Vagina (tissue), 2 donors: Measurements from ENCODE around the gene KCNIP4. TPM values are rescaled to one million over a fixed set of nuclear protein-coding genes. Genes with fewer than 3 reads are reported as not detected.

Source experiments
- DNase-seq, 2 donors: peaks; one replicate each; pipeline ENCODE4 v3.0.0-alpha.2; 2017; ENCODE audit errors: extremely low spot score in 2 of 2
- H3K27ac ChIP-seq: fragments of 200-600 bp; sonication (generic); one replicate; pipeline ENCODE4 v1.5.1; 2019
- H3K27me3 ChIP-seq: fragments of 200-600 bp; sonication (generic); one replicate; pipeline ENCODE4 v1.5.1; 2019
- H3K36me3 ChIP-seq, 2 donors: fragments of 200-600 bp; sonication (generic); one replicate each; pipeline ENCODE4 v1.5.1; 2017 to 2019
- H3K4me1 ChIP-seq: fragments of 200-600 bp; sonication (generic); one replicate; pipeline ENCODE4 v1.5.1; 2019
- H3K4me3 ChIP-seq, 2 donors: fragments of 200-600 bp; sonication (generic); 1 replicate in 1 of 2; 2 replicates in 1 of 2; pipeline ENCODE4 v1.5.1; 2016 to 2019
- H3K9me3 ChIP-seq: fragments of 200-600 bp; sonication (generic); one replicate; pipeline ENCODE4 v1.5.1; 2019
- POLR2A ChIP-seq, 2 donors: fragments of 450-650 bp; IDR thresholded peaks; one replicate each; pipeline ENCODE4 v1.6.1; 2017; ENCODE audit warnings: antibody characterized with exemption in 2 of 2, mild to moderate bottlenecking in 2 of 2, moderate library complexity in 2 of 2
- POLR2AphosphoS5 ChIP-seq, 2 donors: sonication (generic); formaldehyde crosslinking; IDR thresholded peaks; one replicate each; pipeline ENCODE4 v1.9.0; 2017; ENCODE audit warnings: antibody characterized with exemption in 2 of 2, mild to moderate bottlenecking in 2 of 2, low read depth in 1 of 2; ENCODE audit not compliant: insufficient read depth in 1 of 2
- intact Hi-C: fragments of 100-400 bp; cut with DNase I; formaldehyde crosslinking; loops from one replicate; pipeline ENCODE4 v1.15.1; 2023
- total RNA-seq: library from RNA; depleted of rRNA; stranded (reverse); fragments of >200 nt; gene quantifications from one replicate; pipeline ENCODE4 v1.2.3, GENCODE V29; 2016
- TF ChIP-seq, protein P1 (sequence below), 3 experiments: fragments of 450-650 bp in 2 of 3; fragments of 200-600 bp in 1 of 3; sonication (generic) in 1 of 3; IDR thresholded peaks; one replicate each; pipeline ENCODE4 v1.5.1; 2017 to 2019; ENCODE audit warnings: antibody characterized with exemption in 3 of 3, mild to moderate bottlenecking in 2 of 3, moderate library complexity in 2 of 3

The KCNIP4 gene
- total RNA-seq, 1 donor from 2014 or later, result not detected

DNA sequence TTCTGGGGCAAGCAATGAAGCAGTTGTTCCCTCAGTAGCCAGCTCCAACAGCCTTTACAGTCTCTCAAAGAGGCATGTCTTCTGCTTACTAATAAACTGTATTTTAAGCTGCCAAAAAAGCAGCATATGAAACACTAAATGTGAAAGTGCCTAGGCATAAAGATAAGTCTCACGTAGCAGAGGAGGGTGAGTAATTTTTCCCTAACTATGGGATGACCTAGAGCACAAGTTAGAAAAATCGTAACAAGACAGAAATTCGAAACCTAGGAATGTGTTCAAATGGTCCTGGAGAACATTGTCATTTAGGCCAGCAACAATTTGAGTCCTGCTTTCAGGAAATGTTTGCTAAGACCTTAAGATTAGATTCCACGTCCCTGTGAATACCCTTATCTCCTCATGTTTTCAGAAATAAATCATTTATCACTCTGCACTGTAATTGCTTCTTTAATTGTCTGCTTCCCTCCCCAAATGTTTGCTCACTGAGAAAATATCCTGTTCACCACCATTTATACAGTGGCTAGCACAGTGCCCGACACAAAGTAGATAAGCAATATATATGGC lies 222.2 kb downstream of the KCNIP4 start:
- Histone ChIP-seq H3K27me3 (no peaks in the 10 kb centered on the region), H3K36me3 (no peaks in the 10 kb centered on the region), H3K9me3 (no peaks in the 10 kb centered on the region), H3K4me3 (no peak overlapping the region), H3K27ac (no peak overlapping the region), H3K4me1 (no peaks in the 10 kb centered on the region)
- intact Hi-C loops, result no loop called here
- no peak for DNase-seq
- TF ChIP-seq POLR2A (IDR thresholded peaks at IDR 0.05) (no peak), POLR2AphosphoS5 (IDR thresholded peaks at IDR 0.05; ENCODE audit: insufficient read depth in 1 of 2, low read depth in 1 of 2) (no peak)
- TF ChIP-seq, protein P1, sequence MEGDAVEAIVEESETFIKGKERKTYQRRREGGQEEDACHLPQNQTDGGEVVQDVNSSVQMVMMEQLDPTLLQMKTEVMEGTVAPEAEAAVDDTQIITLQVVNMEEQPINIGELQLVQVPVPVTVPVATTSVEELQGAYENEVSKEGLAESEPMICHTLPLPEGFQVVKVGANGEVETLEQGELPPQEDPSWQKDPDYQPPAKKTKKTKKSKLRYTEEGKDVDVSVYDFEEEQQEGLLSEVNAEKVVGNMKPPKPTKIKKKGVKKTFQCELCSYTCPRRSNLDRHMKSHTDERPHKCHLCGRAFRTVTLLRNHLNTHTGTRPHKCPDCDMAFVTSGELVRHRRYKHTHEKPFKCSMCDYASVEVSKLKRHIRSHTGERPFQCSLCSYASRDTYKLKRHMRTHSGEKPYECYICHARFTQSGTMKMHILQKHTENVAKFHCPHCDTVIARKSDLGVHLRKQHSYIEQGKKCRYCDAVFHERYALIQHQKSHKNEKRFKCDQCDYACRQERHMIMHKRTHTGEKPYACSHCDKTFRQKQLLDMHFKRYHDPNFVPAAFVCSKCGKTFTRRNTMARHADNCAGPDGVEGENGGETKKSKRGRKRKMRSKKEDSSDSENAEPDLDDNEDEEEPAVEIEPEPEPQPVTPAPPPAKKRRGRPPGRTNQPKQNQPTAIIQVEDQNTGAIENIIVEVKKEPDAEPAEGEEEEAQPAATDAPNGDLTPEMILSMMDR (IDR thresholded peaks at IDR 0.05), result no peak

DNA sequence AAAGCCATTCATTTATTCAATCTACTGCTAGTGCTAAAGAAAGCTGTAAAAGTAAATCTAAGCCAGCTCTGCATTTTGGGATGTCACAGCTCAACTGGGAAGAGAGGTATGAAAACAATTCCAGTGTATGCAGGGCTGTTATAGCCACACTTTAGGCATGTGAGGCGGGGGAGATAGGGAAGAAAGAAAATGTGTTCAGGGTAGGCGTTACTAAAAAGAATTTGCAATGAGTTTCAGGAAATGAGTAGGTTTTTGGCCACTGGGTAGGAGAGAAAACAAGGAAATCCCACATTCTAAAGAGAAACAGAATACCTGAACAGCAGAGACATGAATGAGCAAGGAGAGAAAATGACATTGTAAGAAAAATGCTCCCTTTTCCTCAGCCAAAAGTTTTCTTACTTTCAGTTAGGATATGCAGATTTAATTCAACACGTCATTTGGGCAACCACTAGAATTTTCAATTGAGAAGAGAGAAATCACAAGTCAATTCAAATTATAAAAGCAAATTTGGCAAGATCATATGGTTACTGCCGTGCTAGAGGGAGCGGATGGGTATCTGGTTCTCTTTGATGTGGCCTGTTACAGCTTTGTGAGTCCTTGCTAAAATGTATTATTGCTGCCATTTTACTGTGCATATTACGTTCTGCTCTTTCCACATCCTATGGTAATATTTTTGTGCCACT lies 226.3 kb downstream of the KCNIP4 start:
- Histone ChIP-seq H3K27ac (no peak overlapping the region), H3K9me3 (no peaks in the 10 kb centered on the region), H3K4me3 (no peak overlapping the region), H3K27me3 (no peaks in the 10 kb centered on the region), H3K4me1 (no peaks in the 10 kb centered on the region), H3K36me3 (no peaks in the 10 kb centered on the region)
- TF ChIP-seq POLR2A (IDR thresholded peaks at IDR 0.05), result no peak
- TF ChIP-seq POLR2AphosphoS5 (IDR thresholded peaks at IDR 0.05; ENCODE audit: insufficient read depth in 1 of 2, low read depth in 1 of 2), result no peak
- TF ChIP-seq, protein P1 (IDR thresholded peaks at IDR 0.05), result no peak
- DNase-seq, result no peak
- intact Hi-C loops, result no loop called here

DNA sequence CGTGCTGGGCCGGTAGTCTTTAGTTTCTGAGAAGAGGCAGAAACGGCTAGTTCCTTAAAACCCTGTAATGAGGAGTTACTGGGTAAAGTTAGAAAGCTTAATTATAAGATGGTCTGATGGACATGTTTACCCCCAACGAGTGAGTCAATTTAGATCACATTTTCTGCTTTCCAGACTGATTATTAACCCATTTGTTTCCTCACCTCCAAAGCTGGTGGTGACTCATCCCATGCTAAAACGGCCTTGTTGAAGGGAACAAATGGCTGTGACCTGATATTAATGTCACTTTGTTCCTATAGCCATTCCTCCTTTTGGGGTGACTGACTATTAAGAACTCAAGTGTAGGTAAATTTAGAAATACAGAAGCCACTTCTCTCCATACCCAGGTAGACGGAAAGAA lies 232.0 kb downstream of the KCNIP4 start:
- Histone ChIP-seq H3K36me3 (no peaks in the 10 kb centered on the region), H3K4me3 (no peak overlapping the region), H3K9me3 (no peaks in the 10 kb centered on the region), H3K4me1 (no peaks in the 10 kb centered on the region), H3K27ac (no peak overlapping the region), H3K27me3 (no peaks in the 10 kb centered on the region)
- no peak for TF ChIP-seq POLR2AphosphoS5 (IDR thresholded peaks at IDR 0.05; ENCODE audit: insufficient read depth in 1 of 2, low read depth in 1 of 2)
- no peak for TF ChIP-seq POLR2A (IDR thresholded peaks at IDR 0.05)
- TF ChIP-seq, protein P1 (IDR thresholded peaks at IDR 0.05), result no peak
- intact Hi-C loops, result no loop called here
- no peak for DNase-seq

DNA sequence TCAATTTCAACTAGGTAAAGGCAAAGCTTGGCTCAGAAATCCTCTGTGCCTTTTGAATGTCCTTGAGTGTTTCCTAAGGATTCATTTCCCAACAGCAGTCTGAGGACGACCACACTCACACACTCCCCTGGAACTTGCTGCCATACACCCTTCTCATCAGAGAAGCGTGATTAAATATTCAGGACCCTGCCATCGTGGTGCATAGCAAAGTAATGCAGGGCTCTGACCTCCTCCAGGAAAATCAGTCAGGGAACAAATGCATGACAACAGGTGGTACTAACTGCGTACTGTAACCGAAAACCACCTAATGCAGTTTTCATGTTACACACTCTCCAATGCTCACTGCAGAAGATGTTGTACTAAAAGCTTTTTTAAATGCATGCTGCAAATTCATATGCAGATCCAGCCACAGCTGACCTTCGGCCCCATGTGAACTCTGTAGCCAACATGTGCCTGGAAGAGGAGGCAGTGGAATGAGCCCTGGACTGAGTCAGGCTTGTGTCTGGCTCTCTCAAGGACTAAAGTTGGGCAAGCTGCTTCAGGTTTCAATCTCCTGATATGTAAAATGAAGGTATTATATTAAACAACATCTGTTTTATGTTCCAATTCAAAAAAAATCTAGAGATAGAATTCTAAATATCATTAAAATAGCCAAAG lies 238.3 kb downstream of the KCNIP4 start:
- intact Hi-C loops, result no loop called here
- TF ChIP-seq POLR2AphosphoS5 (IDR thresholded peaks at IDR 0.05; ENCODE audit: insufficient read depth in 1 of 2, low read depth in 1 of 2), result no peak
- TF ChIP-seq, protein P1 (IDR thresholded peaks at IDR 0.05), result no peak
- H3K27me3 ChIP-seq, result no peaks in the 10 kb centered on the region

DNA sequence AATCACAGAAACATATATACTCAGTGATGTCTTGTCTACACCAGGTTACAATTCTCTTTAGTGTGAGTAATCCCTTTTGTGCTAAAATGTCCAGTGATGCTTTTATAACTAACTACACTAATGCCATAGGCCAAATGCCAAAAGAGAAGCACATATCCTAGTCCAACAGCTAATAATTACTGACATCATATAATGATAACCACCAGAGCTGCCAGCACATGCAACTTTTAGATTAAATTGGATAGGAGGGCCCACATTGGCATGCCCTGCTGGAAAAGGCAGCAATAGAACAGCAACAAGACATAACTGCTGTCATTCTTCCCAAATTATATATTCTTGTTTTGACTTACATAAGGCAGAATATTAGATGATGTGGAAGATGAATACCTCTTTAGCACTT lies 238.8 kb downstream of the KCNIP4 start:
- no peaks in the 10 kb centered on the region for H3K9me3 ChIP-seq
- no peak for DNase-seq
- intact Hi-C loops, result no loop called here
- no peaks in the 10 kb centered on the region for H3K4me1 ChIP-seq
- H3K27ac ChIP-seq, result no peak overlapping the region
- no peak for TF ChIP-seq POLR2AphosphoS5 (IDR thresholded peaks at IDR 0.05; ENCODE audit: insufficient read depth in 1 of 2, low read depth in 1 of 2)
- no peak for TF ChIP-seq POLR2A (IDR thresholded peaks at IDR 0.05)
- TF ChIP-seq, protein P1 (IDR thresholded peaks at IDR 0.05), result no peak
- H3K4me3 ChIP-seq, result no peak overlapping the region
- H3K36me3 ChIP-seq, result no peaks in the 10 kb centered on the region
- H3K27me3 ChIP-seq, result no peaks in the 10 kb centered on the region

More for the DNA sequence above, 238.3 kb downstream of the KCNIP4 start:
- Histone ChIP-seq H3K4me3 (no peak overlapping the region), H3K36me3 (no peaks in the 10 kb centered on the region), H3K9me3 (no peaks in the 10 kb centered on the region), H3K4me1 (no peaks in the 10 kb centered on the region), H3K27ac (no peak overlapping the region)
- DNase-seq, result no peak
